ENCODE data around the gene PCDHA1.
"Not testable (repeated sequence)": the region's sequence is repeated elsewhere in the genome, so short reads cannot be mapped to it uniquely, and the experiment has no call there.

DNA sequence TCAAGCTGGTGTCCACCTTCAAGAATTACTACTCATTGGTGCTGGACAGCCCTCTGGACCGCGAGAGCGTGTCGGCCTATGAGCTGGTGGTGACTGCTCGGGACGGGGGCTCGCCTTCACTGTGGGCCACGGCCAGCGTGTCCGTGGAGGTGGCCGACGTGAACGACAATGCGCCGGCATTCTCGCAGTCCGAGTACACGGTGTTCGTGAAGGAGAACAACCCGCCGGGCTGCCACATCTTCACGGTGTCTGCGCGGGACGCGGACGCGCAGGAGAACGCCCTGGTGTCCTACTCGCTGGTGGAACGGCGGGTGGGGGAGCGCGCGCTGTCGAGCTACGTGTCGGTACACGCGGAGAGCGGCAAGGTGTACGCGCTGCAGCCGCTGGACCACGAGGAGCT is 16.4 kb downstream of the PCDHA1 start:
- TF ChIP-seq, protein P1, sequence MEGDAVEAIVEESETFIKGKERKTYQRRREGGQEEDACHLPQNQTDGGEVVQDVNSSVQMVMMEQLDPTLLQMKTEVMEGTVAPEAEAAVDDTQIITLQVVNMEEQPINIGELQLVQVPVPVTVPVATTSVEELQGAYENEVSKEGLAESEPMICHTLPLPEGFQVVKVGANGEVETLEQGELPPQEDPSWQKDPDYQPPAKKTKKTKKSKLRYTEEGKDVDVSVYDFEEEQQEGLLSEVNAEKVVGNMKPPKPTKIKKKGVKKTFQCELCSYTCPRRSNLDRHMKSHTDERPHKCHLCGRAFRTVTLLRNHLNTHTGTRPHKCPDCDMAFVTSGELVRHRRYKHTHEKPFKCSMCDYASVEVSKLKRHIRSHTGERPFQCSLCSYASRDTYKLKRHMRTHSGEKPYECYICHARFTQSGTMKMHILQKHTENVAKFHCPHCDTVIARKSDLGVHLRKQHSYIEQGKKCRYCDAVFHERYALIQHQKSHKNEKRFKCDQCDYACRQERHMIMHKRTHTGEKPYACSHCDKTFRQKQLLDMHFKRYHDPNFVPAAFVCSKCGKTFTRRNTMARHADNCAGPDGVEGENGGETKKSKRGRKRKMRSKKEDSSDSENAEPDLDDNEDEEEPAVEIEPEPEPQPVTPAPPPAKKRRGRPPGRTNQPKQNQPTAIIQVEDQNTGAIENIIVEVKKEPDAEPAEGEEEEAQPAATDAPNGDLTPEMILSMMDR (IDR thresholded peaks at IDR 0.05 in 2 of 3, conservative IDR thresholded peaks at IDR 0.05 in 1 of 3; ENCODE audit: borderline replicate concordance in 1 of 3, insufficient read depth in 1 of 3, low read depth in 2 of 3, low read length in 2 of 3), result not testable (repeated sequence)
- not testable (repeated sequence) for TF ChIP-seq POLR2A (IDR thresholded peaks at IDR 0.05; ENCODE audit: borderline replicate concordance, extremely low read depth, insufficient read depth, insufficient read length); POLR2AphosphoS5 (IDR thresholded peaks at IDR 0.05; ENCODE audit: low read depth, low read length); JUND (IDR thresholded peaks at IDR 0.05); RAD21 (IDR thresholded peaks at IDR 0.05; ENCODE audit: low read depth); CEBPB (IDR thresholded peaks at IDR 0.05; ENCODE audit: low read depth); SIN3A (IDR thresholded peaks at IDR 0.05; ENCODE audit: low read depth); TCF7L2 (IDR thresholded peaks at IDR 0.05; ENCODE audit: borderline replicate concordance, extremely low read depth, insufficient read depth, insufficient read length); FOSL1 (IDR thresholded peaks at IDR 0.05; ENCODE audit: low read depth); SP1 (IDR thresholded peaks at IDR 0.05; ENCODE audit: low read depth); CBX3 (IDR thresholded peaks at IDR 0.05; ENCODE audit: low read depth)
- TF ChIP-seq, protein P2, sequence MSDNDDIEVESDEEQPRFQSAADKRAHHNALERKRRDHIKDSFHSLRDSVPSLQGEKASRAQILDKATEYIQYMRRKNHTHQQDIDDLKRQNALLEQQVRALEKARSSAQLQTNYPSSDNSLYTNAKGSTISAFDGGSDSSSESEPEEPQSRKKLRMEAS (IDR thresholded peaks at IDR 0.05), result not testable (repeated sequence)
- TF ChIP-seq, protein P3, sequence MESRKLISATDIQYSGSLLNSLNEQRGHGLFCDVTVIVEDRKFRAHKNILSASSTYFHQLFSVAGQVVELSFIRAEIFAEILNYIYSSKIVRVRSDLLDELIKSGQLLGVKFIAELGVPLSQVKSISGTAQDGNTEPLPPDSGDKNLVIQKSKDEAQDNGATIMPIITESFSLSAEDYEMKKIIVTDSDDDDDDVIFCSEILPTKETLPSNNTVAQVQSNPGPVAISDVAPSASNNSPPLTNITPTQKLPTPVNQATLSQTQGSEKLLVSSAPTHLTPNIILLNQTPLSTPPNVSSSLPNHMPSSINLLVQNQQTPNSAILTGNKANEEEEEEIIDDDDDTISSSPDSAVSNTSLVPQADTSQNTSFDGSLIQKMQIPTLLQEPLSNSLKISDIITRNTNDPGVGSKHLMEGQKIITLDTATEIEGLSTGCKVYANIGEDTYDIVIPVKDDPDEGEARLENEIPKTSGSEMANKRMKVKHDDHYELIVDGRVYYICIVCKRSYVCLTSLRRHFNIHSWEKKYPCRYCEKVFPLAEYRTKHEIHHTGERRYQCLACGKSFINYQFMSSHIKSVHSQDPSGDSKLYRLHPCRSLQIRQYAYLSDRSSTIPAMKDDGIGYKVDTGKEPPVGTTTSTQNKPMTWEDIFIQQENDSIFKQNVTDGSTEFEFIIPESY (IDR thresholded peaks at IDR 0.05; ENCODE audit: extremely low read depth, insufficient replicate concordance, low read length), result not testable (repeated sequence)
- TF ChIP-seq, protein P4, sequence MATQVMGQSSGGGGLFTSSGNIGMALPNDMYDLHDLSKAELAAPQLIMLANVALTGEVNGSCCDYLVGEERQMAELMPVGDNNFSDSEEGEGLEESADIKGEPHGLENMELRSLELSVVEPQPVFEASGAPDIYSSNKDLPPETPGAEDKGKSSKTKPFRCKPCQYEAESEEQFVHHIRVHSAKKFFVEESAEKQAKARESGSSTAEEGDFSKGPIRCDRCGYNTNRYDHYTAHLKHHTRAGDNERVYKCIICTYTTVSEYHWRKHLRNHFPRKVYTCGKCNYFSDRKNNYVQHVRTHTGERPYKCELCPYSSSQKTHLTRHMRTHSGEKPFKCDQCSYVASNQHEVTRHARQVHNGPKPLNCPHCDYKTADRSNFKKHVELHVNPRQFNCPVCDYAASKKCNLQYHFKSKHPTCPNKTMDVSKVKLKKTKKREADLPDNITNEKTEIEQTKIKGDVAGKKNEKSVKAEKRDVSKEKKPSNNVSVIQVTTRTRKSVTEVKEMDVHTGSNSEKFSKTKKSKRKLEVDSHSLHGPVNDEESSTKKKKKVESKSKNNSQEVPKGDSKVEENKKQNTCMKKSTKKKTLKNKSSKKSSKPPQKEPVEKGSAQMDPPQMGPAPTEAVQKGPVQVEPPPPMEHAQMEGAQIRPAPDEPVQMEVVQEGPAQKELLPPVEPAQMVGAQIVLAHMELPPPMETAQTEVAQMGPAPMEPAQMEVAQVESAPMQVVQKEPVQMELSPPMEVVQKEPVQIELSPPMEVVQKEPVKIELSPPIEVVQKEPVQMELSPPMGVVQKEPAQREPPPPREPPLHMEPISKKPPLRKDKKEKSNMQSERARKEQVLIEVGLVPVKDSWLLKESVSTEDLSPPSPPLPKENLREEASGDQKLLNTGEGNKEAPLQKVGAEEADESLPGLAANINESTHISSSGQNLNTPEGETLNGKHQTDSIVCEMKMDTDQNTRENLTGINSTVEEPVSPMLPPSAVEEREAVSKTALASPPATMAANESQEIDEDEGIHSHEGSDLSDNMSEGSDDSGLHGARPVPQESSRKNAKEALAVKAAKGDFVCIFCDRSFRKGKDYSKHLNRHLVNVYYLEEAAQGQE (IDR thresholded peaks at IDR 0.05; ENCODE audit: low read depth), result not testable (repeated sequence)

All from HCT116 (cell line).